NCI-H345 treated with DMSO at 0.1 percent for 48 hours (cell line): Measurements from ENCODE around the gene TESMIN.

ENCODE experiments used
- DNase-seq: peaks from one replicate; lab custom pipeline; 2025; ENCODE audit not compliant: unreplicated experiment; lab: John Stamatoyannopoulos, UW

Gene TESMIN, protein sequence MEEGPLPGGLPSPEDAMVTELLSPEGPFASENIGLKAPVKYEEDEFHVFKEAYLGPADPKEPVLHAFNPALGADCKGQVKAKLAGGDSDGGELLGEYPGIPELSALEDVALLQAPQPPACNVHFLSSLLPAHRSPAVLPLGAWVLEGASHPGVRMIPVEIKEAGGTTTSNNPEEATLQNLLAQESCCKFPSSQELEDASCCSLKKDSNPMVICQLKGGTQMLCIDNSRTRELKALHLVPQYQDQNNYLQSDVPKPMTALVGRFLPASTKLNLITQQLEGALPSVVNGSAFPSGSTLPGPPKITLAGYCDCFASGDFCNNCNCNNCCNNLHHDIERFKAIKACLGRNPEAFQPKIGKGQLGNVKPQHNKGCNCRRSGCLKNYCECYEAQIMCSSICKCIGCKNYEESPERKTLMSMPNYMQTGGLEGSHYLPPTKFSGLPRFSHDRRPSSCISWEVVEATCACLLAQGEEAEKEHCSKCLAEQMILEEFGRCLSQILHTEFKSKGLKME

DNA sequence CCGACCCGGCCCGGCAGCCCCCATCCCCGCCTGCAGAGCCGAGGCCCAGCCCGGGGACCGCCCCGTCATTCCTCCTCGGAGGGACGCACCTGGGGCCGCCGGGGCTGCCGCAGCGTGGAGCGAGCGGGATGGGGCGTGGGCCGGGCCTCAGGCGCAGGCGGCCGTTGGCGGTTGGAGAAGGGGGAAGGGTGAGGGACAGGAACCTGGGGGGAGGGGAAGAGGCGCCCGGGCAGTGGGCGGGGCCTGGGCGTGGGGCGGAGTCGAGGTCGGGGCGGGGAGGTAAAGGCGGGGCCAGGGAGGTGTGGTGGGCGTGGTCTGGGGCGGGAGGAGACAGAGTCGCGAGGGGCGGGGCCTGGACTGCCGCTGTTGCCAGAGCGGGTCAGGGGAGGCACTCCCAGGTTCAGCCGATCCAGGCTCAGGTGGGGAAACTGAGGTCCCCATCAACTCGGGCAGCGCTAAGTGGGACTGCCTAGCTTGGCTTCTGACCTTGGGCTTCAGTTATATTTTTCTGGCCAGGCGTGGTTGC lies at the start of gene TESMIN:
TSS of gene TESMIN (minus strand) at position 190 of the 526 bp plus-strand sequence. CDS start 860 bp downstream, outside the sequence.
- peak; percentile 77 for DNase-seq

- no peak for DNase-seq
These were observed 47.0 kb upstream of the TESMIN start for GRCh38 chr11:68798221-68798813.

- DNase-seq: no peak
These were observed 45.5 kb upstream of the TESMIN start for GRCh38 chr11:68796801-68797200.

DNA sequence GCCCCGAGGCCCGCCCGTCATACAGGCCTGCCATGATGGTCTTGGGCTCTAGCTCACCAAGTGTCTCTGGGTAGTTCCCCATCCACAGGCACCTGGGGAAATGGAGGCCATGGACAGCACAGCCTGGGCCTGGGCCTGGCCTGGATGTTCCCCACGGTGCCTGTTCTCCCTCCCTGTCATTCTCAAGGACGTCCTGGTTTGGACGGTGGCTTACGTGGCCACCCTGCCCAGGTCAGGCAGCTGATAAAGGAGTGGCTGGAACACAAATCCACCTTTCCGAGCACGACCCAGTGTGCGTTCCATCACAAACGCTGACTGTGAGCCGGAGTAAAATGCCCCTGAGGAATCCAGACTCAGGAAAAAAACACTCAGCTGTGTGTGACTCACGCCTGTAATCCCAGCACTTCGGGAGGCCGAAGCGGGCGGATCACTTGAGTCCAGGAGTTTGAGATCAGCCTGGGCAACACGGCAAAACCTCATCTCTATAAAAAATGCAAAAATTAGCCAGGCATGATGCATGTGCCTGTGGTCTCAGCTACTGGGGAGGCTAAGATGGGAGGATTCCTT lies 41.2 kb upstream of the TESMIN start:
- no peak for DNase-seq

DNA sequence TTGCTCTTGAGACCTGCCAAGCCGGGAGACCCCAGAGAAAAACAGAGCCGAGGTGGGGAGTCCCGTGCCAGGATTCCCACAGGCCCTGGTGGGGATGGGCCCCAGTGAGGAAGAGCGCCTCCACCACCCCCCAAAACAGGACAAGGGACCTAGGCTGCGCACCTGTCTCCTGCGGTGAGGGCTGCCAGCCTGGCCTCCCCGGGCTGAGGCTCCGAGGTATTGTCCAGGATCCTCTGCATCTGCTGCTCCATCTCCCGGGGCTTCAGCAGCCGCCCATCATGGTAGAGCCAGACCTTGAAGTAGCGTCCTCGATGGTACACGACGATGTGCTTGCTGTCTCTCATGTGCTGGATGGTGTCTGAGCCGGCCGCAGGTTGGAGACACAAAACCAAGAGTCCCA lies 33.3 kb upstream of the TESMIN start:
- no peak for DNase-seq

DNA sequence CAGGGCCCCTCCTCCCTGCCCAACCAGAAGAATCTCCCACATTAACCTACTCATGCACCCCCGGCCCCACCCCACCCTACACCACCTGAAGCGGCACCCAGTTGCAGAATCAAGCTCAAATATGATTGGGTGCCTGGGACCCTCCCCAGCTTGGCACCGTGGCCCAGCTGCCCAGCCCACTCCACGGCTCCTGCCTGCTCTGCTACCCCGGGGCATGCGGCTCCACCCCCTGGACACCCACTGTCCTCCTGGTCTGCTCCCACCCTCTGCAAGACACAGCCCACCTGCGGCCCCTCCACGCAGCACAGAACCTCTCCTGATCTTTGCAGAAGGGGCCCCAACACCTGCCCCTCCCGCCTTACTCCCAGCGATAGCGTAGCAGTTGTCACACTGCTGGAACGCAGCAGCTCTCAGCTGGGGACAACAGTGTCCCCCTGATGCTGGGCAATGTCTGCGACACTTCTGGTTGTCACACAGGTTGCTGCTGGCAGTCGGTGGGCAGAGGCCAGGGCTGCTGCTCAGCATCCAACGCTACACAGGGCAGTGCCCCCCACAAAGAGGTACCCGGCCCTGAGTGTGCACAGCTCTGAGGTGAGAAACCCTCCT lies 32.0 kb upstream of the TESMIN start:
- DNase-seq: no peak

DNA sequence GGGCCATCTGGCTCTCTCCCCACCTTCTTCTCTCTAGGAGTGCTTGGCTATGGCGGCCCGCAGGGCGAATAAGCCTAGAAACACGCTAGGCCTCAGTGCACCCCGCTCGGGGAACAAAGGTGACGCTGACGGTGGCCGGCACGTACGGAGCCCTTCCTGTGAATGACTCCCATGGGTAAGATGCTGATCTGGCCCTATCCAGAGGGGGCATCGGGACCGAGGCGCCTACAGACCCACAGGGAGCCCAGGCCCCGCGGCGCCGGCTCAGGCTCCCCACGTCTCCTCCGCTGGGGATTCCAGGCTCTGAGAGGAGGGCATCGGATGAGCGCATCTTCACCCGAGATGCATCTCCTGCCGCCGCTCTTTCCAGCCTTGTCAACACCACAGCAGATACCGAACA lies 31.4 kb upstream of the TESMIN start:
- DNase-seq: no peak

DNA sequence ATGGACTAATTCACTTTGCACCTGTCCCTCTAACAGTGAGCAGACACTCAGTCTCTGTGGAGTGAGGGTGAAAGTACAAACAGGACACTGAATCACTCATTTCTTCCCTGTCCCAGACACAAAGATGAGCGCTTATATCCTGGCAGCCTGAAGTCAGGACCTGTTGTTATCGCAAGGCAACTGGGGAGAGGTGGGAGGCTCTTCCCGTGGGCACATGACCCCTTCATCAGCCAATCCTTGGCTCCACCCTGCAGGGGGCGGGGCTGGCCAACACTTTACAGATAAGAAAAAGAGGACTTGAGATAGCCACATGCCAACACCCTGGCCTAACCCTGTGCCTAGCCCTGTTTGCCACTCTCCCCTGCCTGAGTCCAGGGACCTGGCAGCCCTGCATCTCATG lies 29.5 kb upstream of the TESMIN start:
- no peak for DNase-seq

GRCh38 chr11:68778205-68778604 lies 26.9 kb upstream of the TESMIN start:
- no peak for DNase-seq

GRCh38 chr11:68776442-68777235 lies 25.3 kb upstream of the TESMIN start:
- DNase-seq: no peak

GRCh38 chr11:68775951-68776388 lies 24.6 kb upstream of the TESMIN start:
- no peak for DNase-seq

- no peak for DNase-seq
These were observed 22.9 kb upstream of the TESMIN start for GRCh38 chr11:68774194-68774585.

DNA sequence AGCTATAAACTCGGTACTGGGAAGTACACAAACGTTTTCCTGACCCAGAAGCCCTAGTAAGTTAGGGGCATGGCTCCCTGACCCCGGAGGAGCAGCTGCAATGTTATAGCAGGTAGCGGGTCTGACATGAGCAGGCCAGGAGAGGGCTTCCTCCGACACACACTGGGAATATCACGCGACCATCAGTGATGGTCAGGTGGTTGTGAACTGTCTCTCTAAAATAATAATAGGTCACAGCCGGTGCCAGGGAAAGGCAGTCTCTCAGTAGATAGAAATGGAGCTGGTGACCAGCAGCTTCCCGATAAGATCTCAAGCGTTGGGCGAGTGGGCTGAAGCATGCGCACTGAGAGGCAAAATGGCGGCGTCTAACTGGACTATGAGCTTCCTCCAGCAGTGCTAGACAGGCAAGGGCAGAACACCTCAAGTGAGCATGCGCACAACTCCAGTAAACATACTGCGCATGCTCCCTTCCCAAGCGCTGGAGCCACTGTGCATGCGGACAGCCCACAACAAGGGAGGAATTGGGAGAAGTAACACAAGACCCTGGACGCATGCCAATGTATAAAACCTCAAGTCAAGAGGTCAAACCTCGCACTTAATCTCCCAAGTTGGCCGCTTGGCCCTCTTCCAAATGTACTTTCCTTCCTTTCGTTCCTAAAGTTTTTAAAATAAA lies 22.3 kb upstream of the TESMIN start:
- no peak for DNase-seq

- DNase-seq: no peak
These were observed 21.6 kb upstream of the TESMIN start for GRCh38 chr11:68772936-68773335.

- DNase-seq: no peak
These were observed 19.5 kb upstream of the TESMIN start for GRCh38 chr11:68770781-68771180.

GRCh38 chr11:68767672-68768071 lies 16.4 kb upstream of the TESMIN start:
- no peak for DNase-seq

- no peak for DNase-seq
These were observed 15.5 kb upstream of the TESMIN start for GRCh38 chr11:68766786-68767185.

GRCh38 chr11:68764746-68765145 lies 13.4 kb upstream of the TESMIN start:
- DNase-seq: no peak

DNA sequence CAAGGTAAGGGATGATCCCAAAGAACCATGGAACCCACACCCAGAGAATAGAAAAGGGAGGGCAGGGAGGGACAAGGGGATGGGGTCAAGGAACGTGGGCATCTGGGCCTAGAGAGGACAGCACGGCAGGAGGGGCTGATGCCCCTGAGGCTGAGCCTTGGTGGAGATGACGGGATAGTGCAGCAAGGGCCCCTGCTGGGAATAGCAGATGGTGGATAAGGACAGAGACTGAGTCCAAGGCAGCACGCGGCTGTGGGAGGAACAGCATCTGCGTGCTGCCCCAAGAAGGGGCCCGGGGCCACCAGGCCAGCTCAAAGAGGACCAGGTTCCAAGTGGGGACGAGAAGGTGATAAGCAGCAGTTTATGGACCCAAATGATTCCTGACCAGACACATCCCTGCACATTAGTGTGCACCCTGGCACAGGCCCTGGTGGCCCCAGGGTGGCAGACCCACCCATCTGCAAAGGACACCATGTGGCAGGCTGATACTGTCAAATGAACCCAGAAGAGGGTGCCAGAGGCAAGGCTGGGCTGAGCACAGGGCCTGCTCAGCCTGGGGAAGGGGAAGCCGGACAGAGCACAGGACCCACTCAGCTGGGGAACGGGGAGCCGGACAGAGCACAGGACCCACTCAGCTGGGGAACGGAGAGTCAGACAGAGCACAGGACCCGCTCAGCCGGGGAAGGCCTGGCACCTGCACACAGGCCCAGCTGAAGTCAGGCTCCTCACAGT lies 12.8 kb upstream of the TESMIN start:
- DNase-seq: no peak
